ENCODE data around the gene TRABD2A.

TRABD2A gene

GRCh38 chr2:84792856-84793522 lies 87.9 kb downstream of the TRABD2A start:
- TF ChIP-seq CTCF (conservative IDR thresholded peaks at IDR 0.05; ENCODE audit: low read depth, low read length) = no peak
- Histone ChIP-seq H3K9ac (no peak overlapping the region), H3K4me1 (ENCODE audit: low read depth, poor library complexity, severe bottlenecking) (no peaks in the 10 kb centered on the region), H3K36me3 (ENCODE audit: insufficient read depth) (no peaks in the 10 kb centered on the region), H3K27ac (no peak overlapping the region), H3K4me3 (IDR thresholded peaks at IDR 0.05; ENCODE audit: insufficient read depth, low read depth, low read length) (no peak overlapping the region), H3K79me2 (ENCODE audit: insufficient read depth, low read depth) (no peaks in the 10 kb centered on the region), H4K20me1 (ENCODE audit: insufficient read depth) (no peaks in the 10 kb centered on the region), H3K4me2 (no peak overlapping the region), H3K27me3 (ENCODE audit: insufficient read depth, low read depth) (no peaks in the 10 kb centered on the region), H2AFZ (ENCODE audit: low read depth) (no peak overlapping the region)

GRCh38 chr2:84788498-84788897 lies 92.4 kb downstream of the TRABD2A start:
- Histone ChIP-seq H3K4me3 (IDR thresholded peaks at IDR 0.05; ENCODE audit: insufficient read depth, low read depth, low read length) (no peak overlapping the region), H3K27me3 (ENCODE audit: insufficient read depth, low read depth) (no peaks in the 10 kb centered on the region), H3K9ac (no peak overlapping the region), H3K27ac (no peak overlapping the region), H3K4me1 (ENCODE audit: low read depth, poor library complexity, severe bottlenecking) (no peaks in the 10 kb centered on the region), H4K20me1 (ENCODE audit: insufficient read depth) (no peaks in the 10 kb centered on the region), H2AFZ (ENCODE audit: low read depth) (no peak overlapping the region), H3K79me2 (ENCODE audit: insufficient read depth, low read depth) (no peaks in the 10 kb centered on the region), H3K36me3 (ENCODE audit: insufficient read depth) (no peaks in the 10 kb centered on the region), H3K4me2 (no peak overlapping the region)
- TF ChIP-seq CTCF (conservative IDR thresholded peaks at IDR 0.05; ENCODE audit: low read depth, low read length) = no peak

- Histone ChIP-seq H3K27me3 (ENCODE audit: insufficient read depth, low read depth) (no peaks in the 10 kb centered on the region), H2AFZ (ENCODE audit: low read depth) (no peak overlapping the region), H3K4me1 (ENCODE audit: low read depth, poor library complexity, severe bottlenecking) (no peaks in the 10 kb centered on the region), H3K79me2 (ENCODE audit: insufficient read depth, low read depth) (no peaks in the 10 kb centered on the region), H3K36me3 (ENCODE audit: insufficient read depth) (no peaks in the 10 kb centered on the region), H3K4me3 (IDR thresholded peaks at IDR 0.05; ENCODE audit: insufficient read depth, low read depth, low read length) (no peak overlapping the region), H3K9ac (no peak overlapping the region), H3K4me2 (no peak overlapping the region), H3K27ac (no peak overlapping the region), H4K20me1 (ENCODE audit: insufficient read depth) (no peaks in the 10 kb centered on the region)
- TF ChIP-seq CTCF (conservative IDR thresholded peaks at IDR 0.05; ENCODE audit: low read depth, low read length) = no peak
These were observed 92.9 kb downstream of the TRABD2A start for GRCh38 chr2:84788027-84788426.

GRCh38 chr2:84786601-84787000 lies 94.3 kb downstream of the TRABD2A start:
- TF ChIP-seq CTCF (conservative IDR thresholded peaks at IDR 0.05; ENCODE audit: low read depth, low read length) = no peak
- Histone ChIP-seq H3K27me3 (ENCODE audit: insufficient read depth, low read depth) (no peaks in the 10 kb centered on the region), H2AFZ (ENCODE audit: low read depth) (no peak overlapping the region), H3K27ac (no peak overlapping the region), H4K20me1 (ENCODE audit: insufficient read depth) (no peaks in the 10 kb centered on the region), H3K79me2 (ENCODE audit: insufficient read depth, low read depth) (no peaks in the 10 kb centered on the region), H3K9ac (no peak overlapping the region), H3K4me3 (IDR thresholded peaks at IDR 0.05; ENCODE audit: insufficient read depth, low read depth, low read length) (no peak overlapping the region), H3K36me3 (ENCODE audit: insufficient read depth) (no peaks in the 10 kb centered on the region), H3K4me1 (ENCODE audit: low read depth, poor library complexity, severe bottlenecking) (no peaks in the 10 kb centered on the region), H3K4me2 (no peak overlapping the region)

Measured in KMS-11 (cell line).